HT1080 (cell line): ENCODE measurements around the gene MYH10. TPM values are rescaled to one million over a fixed set of nuclear protein-coding genes. Genes with fewer than 3 reads are reported as not detected.

Source experiments
- DNase-seq: peaks from one replicate; pipeline ENCODE4 v3.0.0-alpha.2; 2015; ENCODE audit warnings: low read depth
- total RNA-seq: library from RNA; depleted of rRNA; stranded (reverse); fragments of >200 nt; shearing (Covaris generic); gene quantifications from 2 replicates; pipeline ENCODE4 v1.2.3, GENCODE V29; 2014

The MYH10 gene
- total RNA-seq, 1 experiment from 2014 or later: 35.8 TPM

DNA sequence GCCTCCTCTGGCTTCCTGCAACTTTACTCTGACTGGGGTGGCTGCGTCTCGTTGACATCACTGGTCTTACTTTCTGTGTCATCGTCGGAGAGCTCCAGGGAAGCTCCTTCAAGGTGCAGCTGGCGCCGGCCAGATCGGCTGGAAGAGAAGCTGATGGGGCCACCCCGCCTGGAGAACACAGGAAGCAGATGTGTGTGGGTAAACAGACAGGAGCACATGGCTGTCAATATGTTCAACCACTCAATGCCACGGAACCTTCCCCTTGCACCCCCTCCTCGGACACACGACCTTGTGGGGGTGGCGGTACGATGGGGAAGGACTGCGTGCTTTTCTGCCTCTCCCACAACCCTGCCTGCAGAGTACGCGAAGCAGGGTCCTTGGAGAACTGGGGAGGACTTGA, 154.7 kb downstream of the MYH10 start:
- DNase-seq: no peak

- no peak for DNase-seq
Measured at GRCh38 chr17:8475227-8475626, 155.3 kb downstream of the MYH10 start.

GRCh38 chr17:8474826-8475225, 155.7 kb downstream of the MYH10 start:
- no peak for DNase-seq

DNA sequence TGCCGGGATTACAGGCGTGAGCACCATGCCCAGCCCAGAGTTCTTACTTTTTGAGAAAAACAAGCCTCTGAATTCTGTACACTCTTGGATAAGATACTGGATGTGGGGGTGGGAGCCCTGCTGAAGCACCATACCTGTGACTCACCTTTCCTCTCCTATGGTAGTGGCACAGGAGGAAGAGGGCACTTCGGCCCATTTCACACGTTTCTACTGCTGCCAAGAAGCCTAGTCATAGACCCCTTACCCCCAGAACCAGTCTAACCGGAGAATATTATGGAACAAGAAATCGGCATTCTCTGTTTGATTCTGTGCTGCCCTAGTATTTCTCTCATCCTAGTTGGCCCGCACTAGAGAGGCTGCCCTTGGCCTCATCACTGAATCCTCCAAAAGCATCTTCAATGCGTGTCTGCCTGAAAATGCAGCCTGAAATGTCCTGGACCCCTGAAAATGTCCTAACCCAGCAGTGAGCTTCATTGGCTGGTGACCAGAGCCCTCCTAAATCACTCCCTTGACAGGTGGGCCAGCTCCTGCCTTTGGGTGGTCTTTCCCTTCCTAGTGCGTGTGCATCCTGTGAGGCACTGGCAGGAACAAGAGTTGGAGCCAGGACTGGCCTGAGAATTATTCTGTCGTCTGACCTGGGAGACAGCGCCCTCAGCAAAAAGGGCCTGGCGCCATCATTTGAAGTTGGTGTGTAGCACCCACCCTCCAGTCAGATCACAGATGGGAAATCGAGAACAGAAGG, 156.9 kb downstream of the MYH10 start:
- DNase-seq: no peak

DNA sequence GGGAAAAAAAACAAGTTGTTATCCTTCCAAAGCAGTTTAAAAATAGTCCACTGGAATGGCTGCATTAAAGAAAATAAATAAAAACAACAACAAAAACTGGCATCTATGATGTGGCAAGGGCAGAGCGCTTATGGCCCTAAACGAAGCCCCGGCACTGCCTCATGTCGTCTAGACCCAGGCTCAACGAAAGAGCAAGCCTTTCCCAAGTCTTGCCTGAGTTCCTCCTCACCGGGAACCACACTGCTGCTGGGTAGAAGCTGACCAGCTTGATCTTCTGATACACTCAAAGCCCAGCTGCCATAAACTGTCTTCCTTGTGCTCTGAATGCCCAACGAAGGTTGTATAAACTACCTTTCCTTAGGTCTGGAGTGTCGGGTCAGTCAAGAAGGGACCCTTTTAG, 157.9 kb downstream of the MYH10 start:
- no peak for DNase-seq

DNA sequence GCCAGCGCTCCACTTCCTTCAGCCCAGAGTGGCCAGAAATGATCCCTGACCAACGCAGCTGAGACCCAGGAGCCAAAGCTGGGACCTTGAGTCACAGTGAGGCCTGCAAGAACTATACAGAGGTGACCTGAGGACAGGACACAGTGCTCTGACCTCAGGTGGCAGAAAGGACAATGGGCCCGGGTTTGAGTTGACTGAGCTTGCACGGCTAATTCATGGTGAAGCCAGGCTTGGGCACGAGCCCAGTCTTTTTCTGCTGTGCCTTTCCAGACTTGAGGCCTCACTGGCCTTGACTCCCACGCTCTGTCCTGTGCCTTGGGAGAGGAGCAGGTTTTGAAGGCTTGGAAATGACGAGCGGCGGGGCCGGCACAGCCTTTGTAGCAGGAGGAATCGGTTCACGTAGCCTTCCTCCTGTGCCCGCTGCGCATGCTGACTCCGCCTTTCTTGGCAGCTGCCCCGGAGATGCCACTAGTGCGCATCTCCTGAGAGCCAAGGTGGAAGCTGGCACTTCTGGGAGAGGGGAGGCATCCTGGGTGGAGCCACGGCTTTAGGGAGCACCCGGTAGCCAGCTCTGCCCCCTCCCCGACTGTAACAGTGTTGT, 160.0 kb downstream of the MYH10 start:
- DNase-seq: no peak

- DNase-seq: no peak
Measured at GRCh38 chr17:8469964-8470363, 160.6 kb downstream of the MYH10 start.

GRCh38 chr17:8468980-8469379, 161.5 kb downstream of the MYH10 start:
- DNase-seq: no peak

GRCh38 chr17:8468127-8468526, 162.4 kb downstream of the MYH10 start:
- DNase-seq: no peak

- no peak for DNase-seq
Measured at GRCh38 chr17:8467527-8467926, 163.0 kb downstream of the MYH10 start.

GRCh38 chr17:8466873-8467272, 163.7 kb downstream of the MYH10 start:
- no peak for DNase-seq

DNA sequence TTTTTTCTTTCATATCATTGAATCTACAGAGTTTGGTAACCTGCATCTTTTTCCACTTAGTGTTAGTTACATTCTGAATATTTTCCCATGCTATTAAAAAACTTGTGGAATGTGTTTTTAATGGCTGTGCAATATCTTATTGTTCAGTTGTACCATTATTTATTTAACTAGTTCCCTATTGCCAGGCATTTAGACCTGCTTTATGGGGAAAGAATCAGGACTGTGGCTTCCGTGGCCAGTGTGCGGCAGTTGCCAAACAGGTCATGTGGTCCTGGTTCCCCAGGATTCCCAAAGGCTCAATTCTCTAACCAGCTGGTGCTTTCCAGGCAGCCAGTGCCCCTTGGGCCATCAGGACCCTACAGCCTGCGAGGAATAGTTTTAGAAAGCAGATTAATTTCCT, 164.1 kb downstream of the MYH10 start:
- DNase-seq: no peak

- no peak for DNase-seq
Measured at GRCh38 chr17:8465759-8466158, 164.8 kb downstream of the MYH10 start.

GRCh38 chr17:8465356-8465755, 165.2 kb downstream of the MYH10 start:
- DNase-seq: no peak

- DNase-seq: no peak
Measured at GRCh38 chr17:8464941-8465340, 165.6 kb downstream of the MYH10 start.

DNA sequence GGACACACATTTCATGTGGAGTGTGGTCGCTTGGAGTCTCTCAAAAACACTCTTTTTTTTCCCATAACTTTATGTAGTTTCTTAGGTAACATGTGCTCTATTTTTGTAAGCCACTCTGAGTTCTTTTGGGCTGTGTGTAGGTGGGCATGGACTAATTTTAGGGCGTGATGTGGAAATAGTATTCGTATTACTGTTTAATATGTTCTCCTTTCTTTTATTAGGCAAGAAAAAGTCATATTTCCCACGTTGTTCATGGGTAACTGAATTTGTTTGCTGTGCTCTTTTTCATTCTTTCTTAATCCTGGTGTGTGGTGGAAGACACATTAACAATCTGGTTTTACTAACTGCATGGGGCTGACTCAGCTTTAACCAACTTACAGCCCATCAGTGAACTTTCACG, 167.4 kb downstream of the MYH10 start:
- DNase-seq: no peak

GRCh38 chr17:8462564-8462963, 168.0 kb downstream of the MYH10 start:
- DNase-seq: no peak

GRCh38 chr17:8459831-8460230, 170.7 kb downstream of the MYH10 start:
- DNase-seq: no peak

DNA sequence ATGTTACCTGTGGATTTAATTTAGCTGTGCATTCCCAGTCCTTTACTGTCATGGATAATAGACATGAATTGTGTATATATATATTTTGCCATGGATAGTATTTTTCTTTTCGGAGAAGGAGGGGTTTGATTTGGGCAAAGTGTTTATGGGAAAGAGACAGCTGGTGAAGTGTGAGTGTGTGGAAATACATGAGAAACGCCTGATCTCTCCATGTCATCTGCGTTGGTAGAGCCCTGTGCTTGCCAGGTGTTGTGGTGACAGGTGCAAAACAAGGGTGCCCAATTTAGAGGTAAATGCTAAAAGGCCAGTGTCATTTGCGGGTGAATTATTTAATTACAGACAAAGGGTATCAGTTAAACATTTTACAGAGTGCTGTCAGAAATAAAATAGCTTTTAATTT, 171.4 kb downstream of the MYH10 start:
- DNase-seq: no peak

DNA sequence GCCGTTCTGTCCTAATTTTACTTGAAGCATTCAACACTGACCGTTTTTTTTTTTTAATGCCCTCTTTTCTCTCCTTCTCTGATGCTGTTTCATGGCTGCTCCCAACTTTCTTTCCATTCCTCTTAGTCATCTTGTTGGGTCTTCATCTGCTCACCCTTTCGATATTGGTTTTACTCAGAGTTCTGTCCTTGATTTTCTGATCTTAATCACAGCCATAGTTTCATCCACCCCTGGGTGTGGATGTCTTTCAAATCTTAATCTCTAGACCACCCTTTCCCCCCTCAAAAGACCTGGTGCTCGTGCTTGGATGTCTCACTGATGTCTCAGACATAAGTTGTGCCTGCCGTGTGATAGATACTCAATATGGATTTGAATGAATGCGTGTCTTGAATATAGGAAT, 172.4 kb downstream of the MYH10 start:
- DNase-seq: no peak

DNA sequence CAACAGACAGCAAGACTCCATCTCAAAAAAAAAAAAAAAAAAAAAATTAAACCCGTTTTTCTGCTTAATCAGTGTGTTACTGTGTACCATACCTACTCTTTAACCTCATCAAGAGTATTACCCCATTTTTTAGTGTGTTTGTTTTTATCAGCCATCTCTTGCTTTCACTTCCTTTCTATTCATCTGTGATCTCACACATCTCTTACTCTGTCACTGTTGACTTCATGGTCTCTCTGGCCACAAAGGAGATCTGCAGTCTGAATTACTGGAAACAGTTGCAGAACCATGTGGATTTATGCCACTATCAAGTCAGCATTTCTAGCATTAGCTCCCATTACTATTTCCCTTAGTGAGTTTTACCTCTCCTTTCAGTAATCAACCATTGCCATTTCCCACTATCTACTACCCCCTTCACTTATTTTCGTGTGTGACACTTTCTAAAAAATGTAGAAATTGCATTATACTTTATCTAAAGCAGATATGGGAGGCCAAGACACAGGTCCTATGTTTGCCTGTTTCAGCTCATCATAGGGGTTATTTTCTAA, 174.8 kb downstream of the MYH10 start:
- DNase-seq: no peak

DNA sequence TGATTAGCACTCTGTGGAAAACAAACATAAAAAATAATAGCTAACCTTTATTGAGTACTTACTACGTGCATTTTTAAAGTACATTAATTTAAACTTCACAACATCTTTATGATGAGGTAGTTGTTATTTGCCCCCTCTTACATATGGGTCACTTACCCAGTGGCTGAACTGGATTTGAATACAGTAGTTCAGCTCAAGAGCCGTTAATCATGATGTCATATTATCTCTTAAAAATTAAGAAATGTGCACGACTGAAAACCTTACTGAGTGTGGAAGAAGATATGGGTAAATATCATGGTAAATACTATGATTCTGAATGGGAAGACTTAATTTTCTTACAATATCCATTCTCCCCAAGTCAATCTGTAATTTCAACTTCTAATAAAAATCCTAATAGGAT, 177.2 kb downstream of the MYH10 start:
- DNase-seq: no peak
